K562 (cell line): Measurements from ENCODE around the gene KIF20A. TPM values are rescaled to one million over a fixed set of nuclear protein-coding genes. Genes with fewer than 3 reads are reported as not detected.

ENCODE experiments used
- AFF1 ChIP-seq, 2 experiments: fragments of 450-650 bp; IDR thresholded peaks; 2 replicates each; pipeline ENCODE4 v1.6.1; 2018; ENCODE audit warnings: mild to moderate bottlenecking in 2 of 2, low read depth in 1 of 2; ENCODE audit not compliant: partially characterized antibody in 2 of 2
- CREM ChIP-seq: IDR thresholded peaks from 2 replicates; pipeline ENCODE4 v1.6.1; 2014; ENCODE audit warnings: antibody characterized with exemption, low read depth
- E2F5 ChIP-seq: sonication (generic); formaldehyde crosslinking; IDR thresholded peaks from 2 replicates; pipeline ENCODE4 v1.8.0; 2022; ENCODE audit warnings: mild to moderate bottlenecking, missing genetic modification reagents
- FOXJ2 ChIP-seq: fragments of 200-800 bp; sonication (Bioruptor generic); IDR thresholded peaks from 2 replicates; pipeline ENCODE4 v1.6.1; 2016; ENCODE audit warnings: missing genetic modification characterization, missing compliant biosample characterization
- MBD2 ChIP-seq: sonication (generic); IDR thresholded peaks from 2 replicates; pipeline ENCODE4 v1.6.1; 2016; ENCODE audit warnings: low read depth, borderline replicate concordance
- MCM2 ChIP-seq: fragments of 450-650 bp; IDR thresholded peaks from 2 replicates; pipeline ENCODE4 v1.6.1; 2017; ENCODE audit warnings: low read depth, mild to moderate bottlenecking
- MTA2 ChIP-seq: fragments of 450-650 bp; IDR thresholded peaks from 2 replicates; pipeline ENCODE4 v1.6.1; 2016; ENCODE audit warnings: low read depth
- MYBL2 ChIP-seq, 2 experiments: fragments of 450-650 bp in 1 of 2; sonication (generic) in 1 of 2; formaldehyde crosslinking in 1 of 2; IDR thresholded peaks; 2 replicates each; pipeline versions ENCODE4 v1.6.1 to v1.8.1; 2017 to 2022; ENCODE audit warnings: borderline replicate concordance in 1 of 2, inconsistent platforms in 1 of 2, low read depth in 1 of 2, mild to moderate bottlenecking in 1 of 2, missing genetic modification reagents in 1 of 2, moderate library complexity in 1 of 2
- PHF20 ChIP-seq: fragments of 450-650 bp; IDR thresholded peaks from 2 replicates; pipeline ENCODE4 v1.6.1; 2018; ENCODE audit not compliant: partially characterized antibody
- PHF8 ChIP-seq: fragments of 200-600 bp; sonication (generic); IDR thresholded peaks from 2 replicates; pipeline ENCODE4 v1.6.1; 2012; ENCODE audit warnings: mixed run types, mild to moderate bottlenecking, inconsistent platforms, low read length, moderate library complexity, borderline replicate concordance
- RUNX1 ChIP-seq: sonication (generic); IDR thresholded peaks from 2 replicates; pipeline ENCODE4 v1.6.1; 2016; ENCODE audit warnings: antibody characterized with exemption, low read depth
- ZBTB11 ChIP-seq, 3 experiments: fragments of 200-800 bp in 1 of 3; fragments of 250-450 bp in 1 of 3; fragments of 450-650 bp in 1 of 3; sonication (Bioruptor Pico) in 1 of 3; sonication (Bioruptor generic) in 1 of 3; formaldehyde crosslinking in 1 of 3; IDR thresholded peaks; 2 replicates each; pipeline versions ENCODE4 v1.6.1 to v1.8.0; 2016 to 2022; ENCODE audit warnings: mild to moderate bottlenecking in 2 of 3, missing genetic modification characterization in 2 of 3, missing compliant biosample characterization in 1 of 3, moderate library complexity in 1 of 3
- ZNF395 ChIP-seq: fragments of 200-800 bp; sonication (Bioruptor generic); IDR thresholded peaks from 2 replicates; pipeline ENCODE4 v1.6.1; 2017; ENCODE audit warnings: missing genetic modification characterization, missing compliant biosample characterization
- ZSCAN32 ChIP-seq: fragments of 450-650 bp; formaldehyde crosslinking; IDR thresholded peaks from 2 replicates; pipeline ENCODE4 v1.4.0; 2020; ENCODE audit warnings: mild to moderate bottlenecking, moderate library complexity
- polyA plus RNA-seq, 8 experiments: library from polyadenylated mRNA; depleted of rRNA in 4 of 8; stranded (reverse) in 5 of 8; unstranded in 3 of 8; fragments of >200 nt; fragmentation: Nextera tagmentation in 2 of 8; fragmentation: Illumina TruSeq in 1 of 8; extraction: Ambion mirVana in 2 of 8; extraction: Trizol in 1 of 8; gene quantifications; 2 replicates each; pipeline versions ENCODE4 v1.2.1 to v1.2.3, GENCODE V29; 2011 to 2014; ENCODE audit warnings: inconsistent platforms in 1 of 8, missing spikeins in 1 of 8
- total RNA-seq, 7 experiments: library from RNA; depleted of rRNA in 6 of 7; stranded (reverse); fragments of >200 nt in 6 of 7; fragmentation: Illumina TruSeq in 2 of 7; extraction: Trizol in 2 of 7; gene quantifications; 2 replicates each; pipeline versions ENCODE4 v1.2.1 to v1.2.3, GENCODE V29; 2011 to 2021; ENCODE audit warnings: low replicate concordance in 1 of 7
- TF ChIP-seq, protein P1 (sequence below): fragments of 250-450 bp; sonication (Bioruptor Pico); IDR thresholded peaks from 2 replicates; pipeline ENCODE4 v1.5.0; 2021

Gene KIF20A
- total and polyA plus RNA-seq, 9 of the 15 experiments (the other 6 are each of a cell fraction or from before 2014, with no cell fraction given): 36.8 to 61.2 (median 55.5) TPM

DNA sequence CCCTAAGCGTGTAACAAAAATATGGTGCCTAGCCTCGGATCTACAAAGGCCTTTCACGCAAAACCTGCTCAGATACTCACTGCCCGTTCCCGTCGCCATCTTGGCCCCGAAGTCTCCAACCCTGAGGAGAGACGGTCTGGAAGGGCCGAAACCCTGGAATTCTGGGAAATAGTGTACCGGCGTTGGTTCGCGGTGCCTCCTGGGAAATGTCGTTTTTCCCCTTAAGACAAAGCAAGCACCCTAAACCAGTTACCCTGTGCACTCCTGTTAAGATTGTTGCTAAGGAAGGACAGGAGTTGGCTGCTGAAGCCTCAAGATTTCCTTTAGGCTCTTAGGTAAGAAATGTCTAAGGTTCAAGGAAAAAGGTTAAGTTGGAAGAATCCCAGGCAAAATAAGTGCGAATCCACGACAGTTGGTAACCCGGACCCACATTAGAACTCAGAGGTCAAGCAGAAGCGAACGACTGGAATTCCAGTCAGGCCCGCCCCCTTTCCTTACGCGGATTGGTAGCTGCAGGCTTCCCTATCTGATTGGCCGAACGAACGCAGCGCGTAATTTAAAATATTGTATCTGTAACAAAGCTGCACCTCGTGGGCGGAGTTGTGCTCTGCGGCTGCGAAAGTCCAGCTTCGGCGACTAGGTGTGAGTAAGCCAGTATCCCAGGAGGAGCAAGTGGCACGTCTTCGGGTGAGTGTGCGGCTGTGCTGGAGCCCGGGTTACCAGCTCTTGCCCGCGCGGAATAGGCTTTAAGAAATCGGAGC, at the start of gene KIF20A, which contains the start of gene BRD8 (continued):
- TF ChIP-seq, protein P1, sequence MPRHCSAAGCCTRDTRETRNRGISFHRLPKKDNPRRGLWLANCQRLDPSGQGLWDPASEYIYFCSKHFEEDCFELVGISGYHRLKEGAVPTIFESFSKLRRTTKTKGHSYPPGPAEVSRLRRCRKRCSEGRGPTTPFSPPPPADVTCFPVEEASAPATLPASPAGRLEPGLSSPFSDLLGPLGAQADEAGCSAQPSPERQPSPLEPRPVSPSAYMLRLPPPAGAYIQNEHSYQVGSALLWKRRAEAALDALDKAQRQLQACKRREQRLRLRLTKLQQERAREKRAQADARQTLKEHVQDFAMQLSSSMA: no peak
- TF ChIP-seq PHF20 (peak; percentile 67), ZBTB11 (CRISPR knock-in tag; IDR thresholded peaks at IDR 0.05) (peak in 1 of 3 experiments; percentile 65; a peak in 2 of 6 replicates), ZNF395 (peak; percentile 90), FOXJ2 (tag) (peak; percentile 59; the same call in 1 of the 2 replicates), E2F5 (CRISPR knock-in tag) (peak; percentile 76; the same call in 1 of the 2 replicates), RUNX1 (0 out of 2 replicates have a peak, but pooled peaks have one; percentile 55), CREM (peak; percentile 80), AFF1 (IDR thresholded peaks at IDR 0.05; ENCODE audit: low read depth in 1 of 2, partially characterized antibody in 2 of 2) (peak in 1 of 2 experiments; percentile 97), PHF8 (peak; percentile 84; the same call in 1 of the 2 replicates), MYBL2 (IDR thresholded peaks at IDR 0.05; ENCODE audit: low read depth) (peak; percentile 98), MYBL2 (CRISPR knock-in tag; IDR thresholded peaks at IDR 0.05; ENCODE audit: borderline replicate concordance) (0 out of 2 replicates have a peak, but pooled peaks have one; percentile 86), ZSCAN32 (CRISPR knock-in tag) (0 out of 2 replicates have a peak, but pooled peaks have one; percentile 6), MTA2 (peak; percentile 80), MBD2 (peak; percentile 64), MCM2 (no peak)
